Measurements from ENCODE around the gene PIWIL4.

GRCh38 chr11:94585399-94585798 is 18.2 kb downstream of the PIWIL4 start:
- TF ChIP-seq CTCF (IDR thresholded peaks at IDR 0.05; ENCODE audit: low read length) (no peak), EZH2 (optimal IDR thresholded peaks at IDR 0.05; ENCODE audit: low read depth, low read length) (no peak), EZH2phosphoT487 (IDR thresholded peaks at IDR 0.05; ENCODE audit: low read length) (no peak)

All from MM.1S (cell line).